ENCODE data around the gene HERC6.

- TF ChIP-seq RFX5 (IDR thresholded peaks at IDR 0.05; ENCODE audit: low read length) (no peak), CTCF (IDR thresholded peaks at IDR 0.05) (no peak), RAD21 (IDR thresholded peaks at IDR 0.05; ENCODE audit: low read length) (no peak), TAF1 (IDR thresholded peaks at IDR 0.05; ENCODE audit: borderline replicate concordance, low read depth, low read length) (no peak), EZH2phosphoT487 (IDR thresholded peaks at IDR 0.05; ENCODE audit: borderline replicate concordance, low read depth) (no peak), EP300 (IDR thresholded peaks at IDR 0.05; ENCODE audit: borderline replicate concordance in 1 of 2, low read depth in 1 of 2, low read length in 1 of 2) (no peak)
These were observed 17.9 kb upstream of the HERC6 start for GRCh38 chr4:88360791-88361190.
